Mesenchymal stem cell (in vitro differentiated cells and primary cell): Measurements from ENCODE around the gene PALLD.

Source experiments
- DNase-seq: peaks from one replicate; pipeline ENCODE4 v3.0.0-alpha.2; 2013
- H2AFZ ChIP-seq: one replicate; pipeline ENCODE4 v1.6.1; 2013; ENCODE audit warnings: low read depth, mild to moderate bottlenecking, control low read depth, inconsistent platforms, low read length, moderate library complexity
- H2AK5ac ChIP-seq: 2 replicates; pipeline ENCODE4 v1.6.1; 2013; ENCODE audit warnings: low read length, moderate library complexity, mild to moderate bottlenecking, inconsistent platforms; ENCODE audit not compliant: severe bottlenecking
- H2BK120ac ChIP-seq: one replicate; pipeline ENCODE4 v1.6.1; 2013; ENCODE audit warnings: low read depth, mild to moderate bottlenecking, inconsistent platforms, low read length, moderate library complexity
- H2BK12ac ChIP-seq, 2 experiments: one replicate each; pipeline ENCODE4 v1.6.1; 2013; ENCODE audit warnings: inconsistent platforms in 2 of 2, low read length in 2 of 2, mild to moderate bottlenecking in 2 of 2, moderate library complexity in 2 of 2, control low read depth in 1 of 2
- H2BK15ac ChIP-seq: one replicate; pipeline ENCODE4 v1.6.1; 2013; ENCODE audit warnings: mild to moderate bottlenecking, low read depth, inconsistent platforms; ENCODE audit not compliant: poor library complexity, severe bottlenecking
- H2BK5ac ChIP-seq: 2 replicates; pipeline ENCODE4 v1.6.1; 2013; ENCODE audit warnings: low read depth, mild to moderate bottlenecking, low read length, control low read depth, inconsistent platforms; ENCODE audit not compliant: poor library complexity, severe bottlenecking
- H3K14ac ChIP-seq, 2 experiments: one replicate each; pipeline ENCODE4 v1.6.1; 2013; ENCODE audit warnings: inconsistent platforms in 2 of 2, low read length in 2 of 2, control low read depth in 1 of 2, mild to moderate bottlenecking in 1 of 2, moderate library complexity in 1 of 2
- H3K18ac ChIP-seq, 2 experiments: one replicate each; pipeline ENCODE4 v1.6.1; 2013; ENCODE audit warnings: inconsistent platforms in 2 of 2, low read length in 2 of 2, control low read depth in 1 of 2, low read depth in 1 of 2, mild to moderate bottlenecking in 1 of 2
- H3K23ac ChIP-seq, 2 experiments: one replicate each; pipeline ENCODE4 v1.6.1; 2013; ENCODE audit warnings: inconsistent platforms in 2 of 2, low read length in 2 of 2, mild to moderate bottlenecking in 2 of 2, moderate library complexity in 2 of 2, control low read depth in 1 of 2
- H3K27ac ChIP-seq: 2 replicates; pipeline ENCODE4 v1.5.1; 2013; ENCODE audit warnings: mild to moderate bottlenecking, moderate library complexity, low read length, control low read depth, inconsistent platforms; ENCODE audit not compliant: poor library complexity, severe bottlenecking
- H3K27me3 ChIP-seq, 2 experiments: 2 replicates each; pipeline versions ENCODE4 v1.6.1 to v1.7.0; 2013; ENCODE audit warnings: low read length in 2 of 2, mild to moderate bottlenecking in 2 of 2, moderate library complexity in 2 of 2, control low read depth in 1 of 2, inconsistent platforms in 1 of 2; ENCODE audit not compliant: control insufficient read depth in 1 of 2, insufficient read depth in 1 of 2
- H3K36me3 ChIP-seq, 2 experiments: 2 replicates each; pipeline versions ENCODE4 v1.6.1 to v1.7.0; 2013; ENCODE audit warnings: low read length in 2 of 2, control low read depth in 1 of 2, inconsistent platforms in 1 of 2, low read depth in 1 of 2, mild to moderate bottlenecking in 1 of 2; ENCODE audit not compliant: insufficient read depth in 2 of 2, control insufficient read depth in 1 of 2
- H3K4ac ChIP-seq, 2 experiments: one replicate each; pipeline ENCODE4 v1.6.1; 2013; ENCODE audit warnings: inconsistent platforms in 2 of 2, low read length in 2 of 2, mild to moderate bottlenecking in 2 of 2, moderate library complexity in 2 of 2, control low read depth in 1 of 2, low read depth in 1 of 2
- H3K4me1 ChIP-seq: 2 replicates; pipeline ENCODE4 v1.6.1; 2013; ENCODE audit warnings: low read depth, low read length, control low read depth; ENCODE audit not compliant: control insufficient read depth, insufficient read depth
- H3K4me2 ChIP-seq: 2 replicates; pipeline ENCODE4 v1.6.1; 2013; ENCODE audit warnings: low read length, mild to moderate bottlenecking, inconsistent platforms; ENCODE audit not compliant: poor library complexity, severe bottlenecking
- H3K4me3 ChIP-seq, 2 experiments: 2 replicates each; pipeline versions ENCODE4 v1.5.1 to v1.7.0; 2013; ENCODE audit warnings: low read length in 2 of 2, mild to moderate bottlenecking in 2 of 2, control low read depth in 1 of 2, low read depth in 1 of 2; ENCODE audit not compliant: insufficient read depth in 1 of 2
- H3K79me1 ChIP-seq: replicated peaks from 2 replicates; pipeline ENCODE4 v1.6.1; 2013; ENCODE audit warnings: mild to moderate bottlenecking, control low read depth, low read length, inconsistent platforms; ENCODE audit not compliant: poor library complexity, severe bottlenecking
- H3K9ac ChIP-seq: 2 replicates; pipeline ENCODE4 v1.7.0; 2013; ENCODE audit warnings: mild to moderate bottlenecking, low read length, moderate library complexity
- H3K9me3 ChIP-seq: 2 replicates; pipeline ENCODE4 v1.7.0; 2013; ENCODE audit warnings: mild to moderate bottlenecking, low read length; ENCODE audit not compliant: control insufficient read depth
- H4K8ac ChIP-seq: one replicate; pipeline ENCODE4 v1.6.1; 2013; ENCODE audit warnings: inconsistent platforms, mild to moderate bottlenecking, low read length, moderate library complexity
- H4K91ac ChIP-seq: one replicate; pipeline ENCODE4 v1.6.1; 2013; ENCODE audit warnings: mild to moderate bottlenecking, low read length, inconsistent platforms
- WGBS: methylation state at CpG from one replicate; pipeline ENCODE4 v1.1.7; 2013; ENCODE audit warnings: mixed read lengths; 5-methylcytosine and 5-hydroxymethylcytosine counted together

PALLD gene

DNA sequence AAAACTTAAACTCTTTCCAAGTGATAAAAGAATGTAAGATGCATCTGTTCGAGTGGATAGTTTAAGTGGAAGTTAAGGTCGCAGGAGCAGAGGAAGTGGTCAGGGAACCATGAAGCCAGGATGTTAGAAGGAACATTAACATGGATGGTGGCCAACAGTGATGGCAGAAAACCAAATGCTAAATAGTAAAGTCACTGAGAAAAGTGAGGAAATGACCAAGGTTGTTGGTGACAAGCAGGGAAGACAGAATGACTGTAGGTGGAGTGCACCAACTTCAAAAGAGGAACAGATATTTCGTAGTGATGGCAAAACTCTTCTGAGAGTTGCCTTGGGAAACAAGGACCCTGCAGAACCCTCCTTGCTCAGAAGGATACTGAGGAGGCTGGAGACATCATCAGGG is 226.2 kb downstream of the PALLD start:
- Histone ChIP-seq H3K4me2 (no peak overlapping the region), H3K4me3 (no peak overlapping the region), H3K14ac (no peak overlapping the region), H4K8ac (no peak overlapping the region), H3K4ac (no peak overlapping the region), H2AFZ (no peak overlapping the region), H3K36me3 (no peaks in the 10 kb centered on the region), H4K91ac (no peak overlapping the region), H3K4me1 (no peaks in the 10 kb centered on the region), H3K23ac (no peak overlapping the region), H3K27me3 (no peaks in the 10 kb centered on the region), H3K79me1 (peaks cover 2% of the 10 kb centered on the region), H2BK120ac (peak overlapping the region; percentile 59), H3K18ac (peak overlapping the region; percentile 61 to 82), H2BK15ac (no peak overlapping the region), H3K9me3 (peaks cover 5% of the 10 kb centered on the region), H2AK5ac (peak overlapping the region; percentile 59), H2BK5ac (no peak overlapping the region), H3K9ac (no peak overlapping the region), H3K27ac (no peak overlapping the region), H2BK12ac (peak overlapping the region in 1 of 2 experiments; percentile 79)
- WGBS, result 37% methylated on average over 3 of the region's 3 CpGs
- DNase-seq, result peak; percentile 59

DNA sequence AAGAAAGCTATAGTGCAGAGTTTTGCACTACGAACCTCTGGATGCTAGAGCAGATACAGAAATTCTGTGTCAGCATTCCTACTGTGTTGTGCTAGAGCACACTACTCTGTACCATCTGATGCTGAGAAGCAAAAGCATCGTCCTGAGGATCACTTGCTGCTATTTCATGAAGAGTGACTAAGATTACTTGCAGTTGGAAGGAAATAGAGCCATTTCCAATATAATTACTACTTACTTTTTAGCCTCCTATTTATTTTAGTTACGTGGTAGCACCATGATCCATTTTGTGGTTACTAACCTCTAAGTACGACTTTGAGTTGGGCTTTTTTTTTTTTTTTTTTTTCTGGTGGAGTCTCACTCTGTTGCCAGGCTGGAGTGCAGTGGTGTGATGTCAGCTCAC is 226.7 kb downstream of the PALLD start:
- Histone ChIP-seq H3K14ac (no peak overlapping the region), H3K9ac (no peak overlapping the region), H2BK15ac (no peak overlapping the region), H2BK5ac (no peak overlapping the region), H3K27ac (no peak overlapping the region), H3K79me1 (peaks cover 2% of the 10 kb centered on the region), H2BK12ac (peak overlapping the region; percentile 57 to 61), H3K23ac (no peak overlapping the region), H3K4ac (peak overlapping the region; percentile 76 to 78), H4K8ac (no peak overlapping the region), H3K4me2 (no peak overlapping the region), H3K18ac (peak overlapping the region; percentile 61 to 82), H3K27me3 (no peaks in the 10 kb centered on the region), H4K91ac (peak overlapping the region; percentile 18), H2AK5ac (peak overlapping the region; percentile 83), H2BK120ac (peak overlapping the region; percentile 59), H3K4me1 (no peaks in the 10 kb centered on the region), H3K4me3 (no peak overlapping the region), H3K36me3 (no peaks in the 10 kb centered on the region), H3K9me3 (peaks cover 5% of the 10 kb centered on the region), H2AFZ (no peak overlapping the region)
- DNase-seq, result no peak
- 83% methylated on average over 3 of the region's 4 CpGs for WGBS

DNA sequence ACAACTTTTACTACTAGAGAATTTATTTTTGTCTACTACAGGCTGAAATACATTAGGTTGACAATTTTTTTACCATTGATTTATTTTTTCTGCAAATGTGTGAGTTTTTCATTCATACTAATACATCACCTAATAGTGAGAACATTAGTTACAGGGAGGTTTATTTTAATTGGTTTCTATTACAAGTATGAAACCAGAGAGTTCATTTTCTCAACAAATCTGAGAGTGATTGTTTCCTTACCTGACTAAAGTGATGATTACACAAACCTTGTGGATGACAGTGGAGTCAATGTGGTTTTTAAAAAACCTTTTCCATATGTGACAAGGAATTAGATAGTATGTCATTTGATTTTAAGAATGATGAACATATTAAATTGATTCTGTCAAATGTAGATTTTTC is 227.4 kb downstream of the PALLD start:
- no peak overlapping the region for H3K4me2 ChIP-seq
- H2BK5ac ChIP-seq, result no peak overlapping the region
- H3K4ac ChIP-seq, result no peak overlapping the region
- H2AFZ ChIP-seq, result no peak overlapping the region
- no peak overlapping the region for H3K27ac ChIP-seq
- no peak for DNase-seq
- no peak overlapping the region for H2BK120ac ChIP-seq
- H3K23ac ChIP-seq, result no peak overlapping the region
- H3K9ac ChIP-seq, result no peak overlapping the region
- H4K8ac ChIP-seq, result no peak overlapping the region
- H3K27me3 ChIP-seq, result no peaks in the 10 kb centered on the region
- H3K18ac ChIP-seq, result no peak overlapping the region
- no peak overlapping the region for H2AK5ac ChIP-seq
- no peaks in the 10 kb centered on the region for H3K36me3 ChIP-seq
- H3K4me1 ChIP-seq, result no peaks in the 10 kb centered on the region
- peaks cover 5% of the 10 kb centered on the region for H3K9me3 ChIP-seq
- H2BK12ac ChIP-seq, result no peak overlapping the region
- no peak overlapping the region for H2BK15ac ChIP-seq
- no peak overlapping the region for H3K4me3 ChIP-seq
- H3K14ac ChIP-seq, result no peak overlapping the region
- peaks cover 5% of the 10 kb centered on the region for H3K79me1 ChIP-seq
- no peak overlapping the region for H4K91ac ChIP-seq

DNA sequence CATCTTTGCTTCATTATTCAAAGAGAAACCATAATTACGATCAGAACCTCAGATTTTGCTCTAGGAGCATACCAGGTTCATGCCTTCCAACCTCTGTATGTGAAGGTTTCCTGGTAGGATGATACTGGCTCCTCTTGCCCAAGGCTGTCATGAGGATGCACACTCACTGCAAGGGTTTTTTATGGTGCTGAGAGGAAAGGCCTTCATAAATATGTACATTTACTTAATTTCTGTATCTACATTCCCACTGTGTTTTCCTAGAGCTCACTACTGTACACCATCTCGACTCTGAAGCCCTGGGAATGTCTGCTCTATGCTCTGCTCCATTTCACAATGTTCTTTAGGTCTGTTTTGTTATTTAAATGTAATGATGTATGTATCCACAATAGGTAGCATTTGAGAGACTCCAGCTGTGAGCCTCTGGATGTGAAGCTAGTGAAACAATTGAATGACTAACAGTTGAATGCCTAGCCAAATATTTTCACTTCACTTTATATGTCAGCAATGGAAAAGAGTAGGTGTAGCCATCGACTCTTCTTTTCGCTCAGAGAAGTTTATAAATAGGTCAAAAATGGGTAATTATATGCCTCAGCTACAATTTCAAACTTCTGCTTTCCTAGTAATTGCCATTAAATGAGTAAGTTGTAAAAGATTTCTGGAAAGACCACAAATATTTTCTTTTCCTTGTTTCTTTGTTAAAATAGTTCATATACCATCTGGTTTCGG is 228.0 kb downstream of the PALLD start:
- Histone ChIP-seq H3K4ac (no peak overlapping the region), H3K27me3 (no peaks in the 10 kb centered on the region), H4K91ac (no peak overlapping the region), H3K4me2 (no peak overlapping the region), H3K23ac (no peak overlapping the region), H3K9me3 (peaks cover 5% of the 10 kb centered on the region), H3K36me3 (no peaks in the 10 kb centered on the region), H3K4me3 (no peak overlapping the region), H3K79me1 (peaks cover 5% of the 10 kb centered on the region), H2AFZ (no peak overlapping the region), H2BK15ac (no peak overlapping the region), H3K4me1 (no peaks in the 10 kb centered on the region), H3K14ac (no peak overlapping the region), H4K8ac (no peak overlapping the region), H3K18ac (no peak overlapping the region), H2BK12ac (no peak overlapping the region), H2BK5ac (no peak overlapping the region), H3K27ac (no peak overlapping the region), H2BK120ac (no peak overlapping the region), H2AK5ac (no peak overlapping the region), H3K9ac (no peak overlapping the region)
- 100% methylated on average over 1 of the region's 5 CpGs for WGBS
- DNase-seq, result no peak
